ENCODE results near the gene ZNF44. TPM values are rescaled to one million over a fixed set of nuclear protein-coding genes. Genes with fewer than 3 reads are reported as not detected.

Gene ZNF44
- total RNA-seq, result 10.4 TPM

GRCh38 chr19:12294249-12295158, at the start of gene ZNF44:
Gene ZNF44, minus strand, starts transcription at chr19:12294883. Its CDS starts 189 bp downstream, at chr19:12294694.
- TF ChIP-seq, protein P1, sequence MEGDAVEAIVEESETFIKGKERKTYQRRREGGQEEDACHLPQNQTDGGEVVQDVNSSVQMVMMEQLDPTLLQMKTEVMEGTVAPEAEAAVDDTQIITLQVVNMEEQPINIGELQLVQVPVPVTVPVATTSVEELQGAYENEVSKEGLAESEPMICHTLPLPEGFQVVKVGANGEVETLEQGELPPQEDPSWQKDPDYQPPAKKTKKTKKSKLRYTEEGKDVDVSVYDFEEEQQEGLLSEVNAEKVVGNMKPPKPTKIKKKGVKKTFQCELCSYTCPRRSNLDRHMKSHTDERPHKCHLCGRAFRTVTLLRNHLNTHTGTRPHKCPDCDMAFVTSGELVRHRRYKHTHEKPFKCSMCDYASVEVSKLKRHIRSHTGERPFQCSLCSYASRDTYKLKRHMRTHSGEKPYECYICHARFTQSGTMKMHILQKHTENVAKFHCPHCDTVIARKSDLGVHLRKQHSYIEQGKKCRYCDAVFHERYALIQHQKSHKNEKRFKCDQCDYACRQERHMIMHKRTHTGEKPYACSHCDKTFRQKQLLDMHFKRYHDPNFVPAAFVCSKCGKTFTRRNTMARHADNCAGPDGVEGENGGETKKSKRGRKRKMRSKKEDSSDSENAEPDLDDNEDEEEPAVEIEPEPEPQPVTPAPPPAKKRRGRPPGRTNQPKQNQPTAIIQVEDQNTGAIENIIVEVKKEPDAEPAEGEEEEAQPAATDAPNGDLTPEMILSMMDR (IDR thresholded peaks at IDR 0.05), result no peak
- Histone ChIP-seq H3K27me3 (no peaks in the 10 kb centered on the region), H3K27ac (peak within 1 kb of the TSS; percentile 84), H3K4me3 (peak within 1 kb of the TSS; percentile 76 to 80), H3K9me3 (no peaks in the 10 kb centered on the region), H3K4me1 (peaks cover 8 to 15% of the 10 kb centered on the region in 2 donors), H3K36me3 (no peaks in the 10 kb centered on the region)
- peak; percentile 97 to 99 for DNase-seq (ENCODE audit: low spot score in 2 of 2)
- intact Hi-C loops (cut with DNase I), result loop anchor here (1.0 to 10.0 kb wide), 8 partner anchors 38 to 440 kb away; partner anchors contain the start of genes GET3, TRIR, ZNF136 and ZNF443

- DNase-seq (ENCODE audit: low spot score in 2 of 2), result peak; percentile 97 to 99
- Histone ChIP-seq H3K36me3 (no peaks in the 10 kb centered on the region), H3K4me1 (peaks cover 0 to 2% of the 10 kb centered on the region in 2 donors), H3K9me3 (no peaks in the 10 kb centered on the region), H3K27ac (peak within 1 kb of the TSS; percentile 93 to 95), H3K27me3 (no peaks in the 10 kb centered on the region), H3K4me3 (peak within 1 kb of the TSS; percentile 82 to 94)
- intact Hi-C loops (cut with DNase I), result loop anchor here (1.0 to 10.0 kb wide), 7 partner anchors 32 to 281 kb away; partner anchors contain the start of genes ZNF136, ZNF44, ZNF442 and ZNF443
- TF ChIP-seq, protein P1 (IDR thresholded peaks at IDR 0.05), result no peak
These were observed 38.8 kb upstream of the ZNF44 start, which contains the start of gene ZNF563 for GRCh38 chr19:12333162-12334159. Gene ZNF563, minus strand, starts transcription at chr19:12333633. Its CDS starts 151 bp downstream, at chr19:12333482.

GRCh38 chr19:12331211-12331941, 36.7 kb upstream of the ZNF44 start:
- Histone ChIP-seq H3K36me3 (no peaks in the 10 kb centered on the region), H3K27ac (peak overlapping the region in 1 of 2 donors; percentile 95), H3K4me3 (no peak overlapping the region), H3K4me1 (peaks cover 0 to 2% of the 10 kb centered on the region in 2 donors), H3K9me3 (no peaks in the 10 kb centered on the region), H3K27me3 (no peaks in the 10 kb centered on the region)
- DNase-seq (ENCODE audit: low spot score in 2 of 2), result no peak
- TF ChIP-seq, protein P1 (IDR thresholded peaks at IDR 0.05), result no peak
- intact Hi-C loops (cut with DNase I), result loop anchor here (5.0 to 10.0 kb wide), 3 partner anchors 71 to 283 kb away; partner anchors contain the start of genes ZNF490, ZNF791, ZNF799 and ZNF844

DNA sequence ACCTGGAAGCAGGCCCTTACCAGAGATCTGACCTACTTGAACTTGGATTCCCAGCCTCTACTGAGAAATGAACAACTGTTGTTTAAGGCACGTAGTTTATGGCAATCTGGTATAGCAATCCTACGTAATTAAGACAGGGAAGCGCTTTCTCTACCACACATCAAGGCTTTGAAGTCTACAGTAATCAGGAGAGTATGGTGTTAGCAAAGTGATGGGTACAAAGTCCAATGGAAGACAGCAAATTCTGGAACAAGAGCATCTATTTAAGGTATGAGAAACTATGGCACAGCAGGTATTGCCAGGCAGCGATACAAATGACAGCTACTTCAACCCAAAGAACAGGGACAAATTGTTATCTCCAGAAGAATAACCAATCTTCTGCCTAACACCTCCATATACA, 35.7 kb upstream of the ZNF44 start:
- Histone ChIP-seq H3K27me3 (no peaks in the 10 kb centered on the region), H3K36me3 (no peaks in the 10 kb centered on the region), H3K9me3 (no peaks in the 10 kb centered on the region), H3K4me3 (no peak overlapping the region), H3K27ac (no peak overlapping the region), H3K4me1 (peaks cover 0 to 2% of the 10 kb centered on the region in 2 donors)
- TF ChIP-seq, protein P1 (IDR thresholded peaks at IDR 0.05), result no peak
- no peak for DNase-seq (ENCODE audit: low spot score in 2 of 2)
- intact Hi-C loops (cut with DNase I), result loop anchor here (5.0 to 10.0 kb wide), 3 partner anchors 72 to 284 kb away; partner anchors contain the start of genes ZNF490, ZNF791, ZNF799 and ZNF844
